Testis (tissue), 2 donors: ENCODE data around the gene SLC1A3.

Source experiments
- CTCF ChIP-seq, 3 experiments: fragments of 450-650 bp in 2 of 3; fragments of 200-600 bp in 1 of 3; sonication (generic) in 1 of 3; IDR thresholded peaks; one replicate each; pipeline ENCODE4 v1.5.1; 2016 to 2019; ENCODE audit warnings: antibody characterized with exemption in 3 of 3, mild to moderate bottlenecking in 2 of 3, moderate library complexity in 1 of 3
- POLR2A ChIP-seq: fragments of 450-650 bp; IDR thresholded peaks from one replicate; pipeline ENCODE4 v1.6.1; 2017; ENCODE audit warnings: antibody characterized with exemption, mild to moderate bottlenecking, moderate library complexity

GRCh38 chr5:36655161-36655560 is 48.8 kb downstream of the SLC1A3 start:
- TF ChIP-seq CTCF (IDR thresholded peaks at IDR 0.05) (no peak), POLR2A (no peak)
